OCI-LY1 (cell line): ENCODE measurements around the gene FRMD4A.

Source experiments
- EZH2 ChIP-seq: fragments of 200-600 bp; sonication (generic), shearing (Covaris generic); IDR thresholded peaks from 2 replicates; pipeline ENCODE4 v1.8.0; 2017; ENCODE audit warnings: borderline replicate concordance, mixed run types, mild to moderate bottlenecking, antibody characterized with exemption, low read length, moderate library complexity, mixed read lengths
- TF ChIP-seq, protein P1 (sequence below): fragments of 200-600 bp; sonication (generic), shearing (Covaris generic); IDR thresholded peaks from 2 replicates; pipeline ENCODE4 v1.5.1; 2017; ENCODE audit warnings: mild to moderate bottlenecking, antibody characterized with exemption, low read length, moderate library complexity, mixed read lengths

DNA sequence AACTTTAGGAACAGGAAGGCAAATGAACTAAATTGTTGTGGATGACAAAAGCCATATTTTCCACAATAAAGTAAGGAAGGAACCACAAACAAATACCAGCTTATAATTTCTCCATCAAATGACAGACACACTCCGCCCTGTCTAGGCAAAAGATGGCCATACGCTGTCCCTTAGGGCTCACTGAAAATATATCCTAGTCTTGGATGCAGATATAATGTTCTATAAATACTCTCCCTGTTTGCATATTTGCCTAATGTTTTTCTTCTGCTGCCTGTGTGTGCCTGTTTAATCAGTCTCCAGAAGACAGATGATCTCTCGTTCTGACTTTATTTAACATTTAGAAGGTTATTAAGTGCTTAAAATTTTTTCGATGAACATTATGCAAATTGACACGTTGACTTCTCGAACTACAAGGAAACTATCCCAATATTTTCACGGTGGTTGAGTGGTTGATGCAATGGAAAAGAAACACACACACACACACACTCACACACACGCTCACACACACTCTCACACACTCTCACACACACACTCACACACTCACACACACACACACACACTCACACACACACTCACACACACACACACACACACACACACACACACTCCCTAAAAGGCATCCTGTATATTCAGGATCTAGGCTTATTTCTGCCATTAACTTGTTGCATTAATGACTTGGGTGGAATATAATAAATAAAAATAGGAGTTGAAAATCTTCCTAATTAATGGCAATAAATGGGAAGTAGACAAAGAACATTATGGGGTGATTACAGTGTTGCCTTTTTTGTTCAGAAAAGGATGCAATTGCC lies 446.9 kb downstream of the FRMD4A start:
- TF ChIP-seq, protein P1, sequence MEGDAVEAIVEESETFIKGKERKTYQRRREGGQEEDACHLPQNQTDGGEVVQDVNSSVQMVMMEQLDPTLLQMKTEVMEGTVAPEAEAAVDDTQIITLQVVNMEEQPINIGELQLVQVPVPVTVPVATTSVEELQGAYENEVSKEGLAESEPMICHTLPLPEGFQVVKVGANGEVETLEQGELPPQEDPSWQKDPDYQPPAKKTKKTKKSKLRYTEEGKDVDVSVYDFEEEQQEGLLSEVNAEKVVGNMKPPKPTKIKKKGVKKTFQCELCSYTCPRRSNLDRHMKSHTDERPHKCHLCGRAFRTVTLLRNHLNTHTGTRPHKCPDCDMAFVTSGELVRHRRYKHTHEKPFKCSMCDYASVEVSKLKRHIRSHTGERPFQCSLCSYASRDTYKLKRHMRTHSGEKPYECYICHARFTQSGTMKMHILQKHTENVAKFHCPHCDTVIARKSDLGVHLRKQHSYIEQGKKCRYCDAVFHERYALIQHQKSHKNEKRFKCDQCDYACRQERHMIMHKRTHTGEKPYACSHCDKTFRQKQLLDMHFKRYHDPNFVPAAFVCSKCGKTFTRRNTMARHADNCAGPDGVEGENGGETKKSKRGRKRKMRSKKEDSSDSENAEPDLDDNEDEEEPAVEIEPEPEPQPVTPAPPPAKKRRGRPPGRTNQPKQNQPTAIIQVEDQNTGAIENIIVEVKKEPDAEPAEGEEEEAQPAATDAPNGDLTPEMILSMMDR, result no peak
- no peak for TF ChIP-seq EZH2
